ENCODE measurements around the gene GFI1B.
"Not testable (repeated sequence)": the region's sequence is repeated elsewhere in the genome, so short reads cannot be mapped to it uniquely, and the experiment has no call there.

GFI1B gene

DNA sequence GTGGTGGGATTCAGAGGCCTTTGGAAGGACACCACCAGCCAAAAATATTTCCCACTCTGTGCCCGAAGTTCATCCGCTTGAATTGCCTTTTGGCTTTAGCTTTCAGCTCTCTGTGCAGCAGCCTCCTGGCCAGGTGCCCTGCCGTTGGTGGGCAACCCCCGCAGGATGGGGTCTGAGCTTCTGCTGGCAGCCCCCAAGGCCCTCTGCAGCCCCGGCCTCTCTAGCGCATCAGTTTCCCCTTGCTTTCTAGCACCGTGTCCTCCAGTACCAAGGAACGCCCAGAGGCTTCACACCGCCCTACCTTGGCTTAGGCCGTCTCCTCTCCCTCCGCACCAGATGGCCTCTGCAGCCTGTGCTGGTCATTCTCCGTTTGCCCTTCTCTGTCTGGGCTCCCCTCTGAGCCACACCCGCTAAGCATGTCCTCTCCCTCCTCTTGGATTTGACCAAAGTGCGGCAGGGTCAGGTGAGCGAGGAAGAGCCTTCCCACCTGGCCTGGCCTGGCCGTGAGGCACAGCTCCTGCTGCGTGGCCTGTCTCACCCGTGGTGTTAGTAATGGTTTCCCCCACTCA is 29.9 kb upstream of the GFI1B start:
- DNase-seq (no peak), ATAC-seq (replicated peaks) (no peak)
- peaks cover 8 to 19% of the 10 kb centered on the region in 2 donors for H3K4me1 Mint-ChIP-seq
- H3K4me3 Mint-ChIP-seq: no peak overlapping the region
- H3K27me3 Mint-ChIP-seq: peaks cover 4 to 5% of the 10 kb centered on the region in 2 donors
- H3K36me3 Mint-ChIP-seq: no peaks in the 10 kb centered on the region
- no peaks in the 10 kb centered on the region for H3K9me3 Mint-ChIP-seq
- peak overlapping the region; percentile 42 for H3K27ac Mint-ChIP-seq

DNA sequence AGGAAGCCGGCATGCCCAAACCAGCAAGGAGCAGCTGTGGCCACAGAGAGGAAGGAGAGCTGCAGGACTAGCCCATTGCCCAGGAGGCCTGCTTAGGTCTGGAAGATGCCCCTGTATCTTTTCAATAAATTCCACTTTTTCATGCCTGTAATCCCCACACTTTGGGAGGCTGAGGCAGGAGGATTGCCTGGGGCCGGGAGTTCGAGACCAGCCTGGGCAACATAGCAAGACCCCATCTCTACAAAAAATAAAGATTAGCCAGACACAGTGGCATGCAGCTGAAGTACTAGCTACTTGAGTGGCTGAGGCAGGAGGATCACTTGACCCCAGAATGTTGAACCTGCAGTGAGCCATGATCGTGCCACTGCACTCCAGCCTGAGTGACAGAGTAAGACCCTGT is 28.8 kb upstream of the GFI1B start:
- Mint-ChIP-seq H3K27ac (no peak overlapping the region), H3K9me3 (no peaks in the 10 kb centered on the region), H3K27me3 (peaks cover 4 to 5% of the 10 kb centered on the region in 2 donors), H3K36me3 (no peaks in the 10 kb centered on the region), H3K4me3 (no peak overlapping the region), H3K4me1 (peaks cover 5 to 9% of the 10 kb centered on the region in 2 donors)
- no peak for DNase-seq
- ATAC-seq (replicated peaks): no peak

DNA sequence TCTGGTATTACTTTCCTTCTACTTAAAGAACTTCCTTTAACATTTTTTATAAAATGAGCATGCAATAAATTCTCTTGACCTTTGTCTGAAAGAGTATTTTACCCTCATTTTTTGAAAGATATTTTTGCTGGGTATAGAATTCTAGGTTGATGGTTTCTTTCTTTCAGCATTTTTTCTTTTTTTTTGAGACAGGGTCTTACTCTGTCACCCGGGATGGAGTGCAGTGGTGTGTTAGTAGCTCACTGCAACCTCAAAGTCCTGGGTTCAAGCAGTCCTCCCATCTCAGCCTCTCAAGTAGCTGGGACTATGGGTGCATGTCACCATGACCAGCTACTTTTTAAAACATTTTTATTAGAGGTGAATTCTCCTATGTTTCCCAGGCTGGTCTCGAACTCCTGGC is 23.4 kb upstream of the GFI1B start:
- H3K9me3 Mint-ChIP-seq: peaks cover 12 to 17% of the 10 kb centered on the region in 2 donors
- H3K36me3 Mint-ChIP-seq: peaks cover 6 to 8% of the 10 kb centered on the region in 2 donors
- H3K4me3 Mint-ChIP-seq: no peak overlapping the region
- H3K4me1 Mint-ChIP-seq: no peaks in the 10 kb centered on the region
- H3K27me3 Mint-ChIP-seq: peaks cover 7 to 28% of the 10 kb centered on the region in 2 donors
- no peak overlapping the region for H3K27ac Mint-ChIP-seq
- no peak for ATAC-seq (replicated peaks)
- no peak for DNase-seq

DNA sequence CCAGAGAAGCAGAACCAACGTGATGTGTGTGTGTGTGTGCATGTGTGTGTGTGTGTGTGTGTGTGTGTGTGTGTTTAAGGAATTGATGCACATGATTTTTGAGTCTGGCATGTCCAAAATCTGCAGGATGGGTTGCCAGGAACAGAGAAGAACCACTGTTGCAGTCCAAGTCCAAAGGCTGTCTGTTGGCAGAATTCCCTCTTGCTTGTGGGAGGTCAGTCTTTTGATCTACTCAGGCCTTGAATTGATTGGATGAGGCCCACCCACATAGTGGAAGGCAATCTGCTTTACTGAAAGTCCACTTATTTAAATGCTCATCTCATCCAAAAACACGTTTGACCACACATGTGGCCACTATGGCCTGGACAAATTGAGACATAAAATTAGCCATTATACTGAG is 22.7 kb upstream of the GFI1B start:
- no peak for ATAC-seq (replicated peaks)
- H3K4me3 Mint-ChIP-seq: no peak overlapping the region
- peaks cover 12 to 17% of the 10 kb centered on the region in 2 donors for H3K9me3 Mint-ChIP-seq
- no peak for DNase-seq
- H3K27me3 Mint-ChIP-seq: peaks cover 8 to 31% of the 10 kb centered on the region in 2 donors
- H3K27ac Mint-ChIP-seq: no peak overlapping the region
- H3K36me3 Mint-ChIP-seq: peaks cover 6 to 8% of the 10 kb centered on the region in 2 donors
- no peaks in the 10 kb centered on the region for H3K4me1 Mint-ChIP-seq

DNA sequence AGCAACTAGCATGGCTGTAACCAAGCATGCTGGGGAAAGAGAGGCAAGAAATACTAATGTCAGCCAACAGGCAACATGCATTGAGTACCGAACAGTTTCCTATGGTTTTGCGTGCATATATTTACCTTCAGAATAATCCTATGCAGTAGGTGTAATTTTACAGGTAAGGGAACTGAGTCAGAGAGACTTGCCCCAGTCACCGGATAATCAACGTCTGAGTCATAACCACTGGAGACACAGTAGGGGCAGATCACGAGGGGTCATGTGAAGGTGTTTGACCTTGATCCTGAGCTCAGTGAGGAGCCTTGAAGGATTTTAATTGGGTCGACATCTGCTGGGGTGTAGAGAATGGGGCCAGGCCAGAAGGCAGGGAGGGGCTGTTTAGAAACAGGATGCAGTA is 20.7 kb upstream of the GFI1B start:
- H3K9me3 Mint-ChIP-seq: peaks cover 12 to 17% of the 10 kb centered on the region in 2 donors
- no peak for ATAC-seq (replicated peaks)
- peaks cover 6 to 8% of the 10 kb centered on the region in 2 donors for H3K36me3 Mint-ChIP-seq
- DNase-seq: no peak
- no peaks in the 10 kb centered on the region for H3K4me1 Mint-ChIP-seq
- peaks cover 11 to 31% of the 10 kb centered on the region in 2 donors for H3K27me3 Mint-ChIP-seq
- no peak overlapping the region for H3K4me3 Mint-ChIP-seq
- no peak overlapping the region for H3K27ac Mint-ChIP-seq

DNA sequence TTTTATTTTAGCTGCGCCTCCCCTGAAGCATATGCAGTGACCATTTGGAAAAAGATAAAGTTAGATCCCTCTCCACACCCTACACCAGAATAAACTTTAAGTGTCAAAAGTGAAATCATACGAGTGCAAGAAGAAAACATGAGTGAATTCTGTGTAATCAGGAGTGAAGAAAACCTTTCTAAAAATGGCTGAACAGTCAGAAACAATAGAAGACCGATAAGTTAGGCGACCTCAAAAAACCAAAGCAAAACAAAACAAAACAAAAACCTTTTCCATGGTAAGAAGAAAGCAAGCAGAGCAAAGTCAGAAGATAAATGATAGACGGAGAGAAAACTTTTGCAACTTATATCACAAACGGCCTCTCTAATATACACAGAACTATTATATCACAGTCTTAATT is 17.5 kb upstream of the GFI1B start:
- Mint-ChIP-seq H3K4me3 (no peak overlapping the region), H3K27ac (no peak overlapping the region), H3K9me3 (peaks cover 12 to 17% of the 10 kb centered on the region in 2 donors), H3K36me3 (peaks cover 6 to 8% of the 10 kb centered on the region in 2 donors), H3K27me3 (peaks cover 11 to 41% of the 10 kb centered on the region in 2 donors), H3K4me1 (no peaks in the 10 kb centered on the region)
- ATAC-seq (replicated peaks) (no peak), DNase-seq (no peak)

DNA sequence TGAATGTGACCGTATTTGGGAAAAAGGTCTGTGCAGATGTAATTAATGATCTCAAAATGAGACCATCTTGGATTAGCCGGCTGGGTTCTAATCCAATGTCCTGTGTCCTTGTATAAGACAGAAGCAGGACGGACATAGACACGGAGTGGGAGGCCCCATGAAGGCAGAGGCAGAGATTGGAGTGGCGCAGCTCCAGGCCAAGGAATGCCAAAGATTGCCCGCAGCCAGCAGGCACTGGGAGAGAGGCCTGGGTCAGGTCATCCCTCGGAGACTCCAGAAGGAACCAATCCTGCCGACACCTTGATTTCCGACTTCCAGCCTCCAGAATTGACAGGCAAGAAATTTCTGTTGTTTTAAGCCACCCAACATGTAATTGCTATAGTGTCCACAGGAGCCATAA is 13.0 kb upstream of the GFI1B start:
- Mint-ChIP-seq H3K9me3 (no peaks in the 10 kb centered on the region), H3K4me3 (no peak overlapping the region), H3K4me1 (no peaks in the 10 kb centered on the region), H3K36me3 (no peaks in the 10 kb centered on the region), H3K27ac (no peak overlapping the region), H3K27me3 (peaks cover 14 to 20% of the 10 kb centered on the region in 2 donors)
- no peak for ATAC-seq (replicated peaks)
- no peak for DNase-seq

DNA sequence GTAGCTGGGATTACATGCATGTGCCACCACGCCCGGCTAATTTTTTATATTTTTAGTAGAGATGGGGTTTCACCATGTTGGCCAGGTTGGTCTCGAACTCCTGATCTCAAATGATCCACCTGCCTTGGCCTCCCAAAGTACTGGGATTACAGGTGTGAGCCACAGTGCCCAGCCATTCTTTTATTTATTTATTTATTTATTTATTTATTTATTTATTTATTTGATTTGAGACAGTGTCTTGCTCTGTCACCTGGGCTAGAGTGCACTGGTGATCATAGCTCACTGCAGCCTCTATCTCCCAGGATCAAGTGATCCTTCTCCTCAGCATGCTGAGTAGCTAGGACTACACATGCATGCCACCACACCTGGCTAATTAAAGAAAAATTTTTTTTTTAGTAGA is 10.6 kb upstream of the GFI1B start:
- not testable (repeated sequence) for H3K27ac Mint-ChIP-seq; H3K9me3 Mint-ChIP-seq; ATAC-seq (replicated peaks); H3K36me3 Mint-ChIP-seq; DNase-seq; H3K4me3 Mint-ChIP-seq; H3K4me1 Mint-ChIP-seq
- peaks cover 7 to 18% of the 10 kb centered on the region in 2 donors for H3K27me3 Mint-ChIP-seq

DNA sequence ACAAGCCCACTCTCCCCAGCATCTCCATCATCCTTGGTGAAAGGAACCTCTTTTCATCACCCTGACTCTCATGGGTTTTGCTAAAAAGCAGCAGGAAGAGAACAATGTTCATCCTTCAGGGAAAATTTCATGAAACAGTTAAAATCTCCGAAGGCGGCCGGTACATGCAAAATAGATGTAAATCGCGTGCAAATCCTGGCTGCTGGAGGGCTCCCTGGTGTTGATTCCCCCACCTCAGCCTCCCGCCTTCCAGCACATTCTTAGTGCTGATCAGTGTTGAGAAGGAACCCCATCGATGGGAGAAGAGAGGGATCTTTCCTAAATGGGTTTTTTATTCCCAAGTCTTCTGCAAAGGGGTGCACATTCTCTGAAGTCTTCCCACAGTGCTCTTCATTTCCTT is 8.7 kb upstream of the GFI1B start:
- H3K36me3 Mint-ChIP-seq: no peaks in the 10 kb centered on the region
- peaks cover 17 to 30% of the 10 kb centered on the region in 2 donors for H3K27me3 Mint-ChIP-seq
- no peak overlapping the region for H3K27ac Mint-ChIP-seq
- no peak for ATAC-seq (replicated peaks)
- no peak for DNase-seq
- H3K9me3 Mint-ChIP-seq: peaks cover 0 to 3% of the 10 kb centered on the region in 2 donors
- no peak overlapping the region for H3K4me3 Mint-ChIP-seq
- peaks cover 3 to 7% of the 10 kb centered on the region in 2 donors for H3K4me1 Mint-ChIP-seq

DNA sequence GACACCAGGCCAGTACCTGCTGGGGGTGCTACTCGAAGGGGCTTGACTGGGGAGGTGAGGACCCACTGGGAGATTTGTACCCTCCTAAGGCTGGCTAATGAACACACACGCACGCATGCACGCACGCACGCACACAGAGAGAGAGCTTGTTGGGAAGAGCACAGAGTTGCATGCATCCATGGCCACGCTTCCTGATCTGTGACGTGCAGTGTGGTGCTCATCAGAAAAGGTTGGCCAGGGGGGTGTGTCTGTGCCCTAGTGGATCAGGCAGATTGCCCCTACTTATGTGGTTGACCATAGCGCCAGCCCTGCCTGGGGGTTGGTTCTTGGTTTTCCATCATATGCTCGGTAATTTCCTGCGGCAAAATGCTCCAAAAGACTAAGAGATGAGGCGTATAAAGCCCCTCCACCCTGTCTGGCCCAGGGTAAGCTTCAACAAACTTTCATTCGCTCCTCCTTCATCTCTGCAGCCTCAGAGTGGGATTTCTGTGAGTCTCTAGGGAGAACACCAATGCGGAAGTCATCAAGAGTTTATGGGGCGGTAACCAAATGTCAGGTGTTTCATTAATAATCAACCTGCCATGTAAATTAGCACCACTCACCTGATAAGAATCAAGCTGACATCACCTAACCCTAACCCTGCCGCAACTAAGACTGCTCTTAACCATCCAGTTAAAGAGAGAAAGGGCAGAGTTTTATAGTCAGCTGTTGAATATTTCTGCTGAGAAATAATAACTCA is 8.0 kb upstream of the GFI1B start:
- Mint-ChIP-seq H3K4me3 (no peak overlapping the region), H3K9me3 (peaks cover 0 to 3% of the 10 kb centered on the region in 2 donors), H3K36me3 (no peaks in the 10 kb centered on the region), H3K27me3 (peaks cover 17 to 29% of the 10 kb centered on the region in 2 donors), H3K27ac (no peak overlapping the region), H3K4me1 (peaks cover 3 to 7% of the 10 kb centered on the region in 2 donors)
- DNase-seq (no peak), ATAC-seq (replicated peaks) (no peak)

DNA sequence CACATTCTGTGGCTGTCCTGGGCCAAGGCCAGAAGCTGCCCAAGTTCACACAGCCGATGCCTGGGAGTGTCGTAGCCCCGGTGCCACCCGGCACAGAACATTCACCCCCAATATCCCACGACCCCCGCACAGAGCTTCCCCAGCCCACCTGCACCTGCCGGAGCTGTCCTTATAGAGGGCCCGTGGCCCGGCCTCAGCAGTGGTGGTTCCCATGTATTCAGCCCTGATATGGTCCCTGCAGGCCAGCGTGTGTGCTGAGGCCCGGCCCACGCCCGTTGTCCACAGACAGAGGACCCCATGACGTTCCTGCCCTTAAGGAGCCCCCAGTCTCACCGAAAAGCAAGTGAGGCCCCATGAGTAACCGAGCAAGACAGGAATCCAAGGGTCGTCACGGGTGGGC is 5.3 kb upstream of the GFI1B start:
- peaks cover 3 to 17% of the 10 kb centered on the region in 2 donors for H3K4me1 Mint-ChIP-seq
- peaks cover 10 to 26% of the 10 kb centered on the region in 2 donors for H3K27me3 Mint-ChIP-seq
- DNase-seq: no peak
- no peaks in the 10 kb centered on the region for H3K36me3 Mint-ChIP-seq
- ATAC-seq (replicated peaks): no peak
- H3K27ac Mint-ChIP-seq: no peak overlapping the region
- H3K9me3 Mint-ChIP-seq: peaks cover 0 to 3% of the 10 kb centered on the region in 2 donors
- H3K4me3 Mint-ChIP-seq: no peak overlapping the region

DNA sequence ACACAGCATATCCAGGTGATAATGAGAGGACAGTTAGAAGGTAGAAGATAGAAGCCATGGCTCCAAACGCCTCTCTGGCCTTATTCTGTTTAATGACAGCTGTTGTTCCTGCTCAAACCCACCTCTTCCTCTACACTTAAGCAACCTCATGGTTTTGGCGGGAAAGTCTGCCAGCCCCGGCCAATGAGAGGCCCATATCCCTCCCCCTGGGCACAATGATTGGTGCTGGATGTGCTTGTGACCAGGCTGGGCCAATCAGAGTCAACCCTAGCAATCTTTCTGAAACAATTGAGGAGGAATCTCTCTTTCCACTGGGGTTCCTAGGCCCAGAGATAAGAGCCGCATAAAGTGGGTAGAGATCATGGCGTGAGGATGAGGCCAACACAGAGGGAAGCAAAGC is 4.8 kb upstream of the GFI1B start:
- Mint-ChIP-seq H3K4me1 (peaks cover 6 to 22% of the 10 kb centered on the region in 2 donors), H3K27me3 (peaks cover 15 to 32% of the 10 kb centered on the region in 2 donors), H3K36me3 (peaks cover 0 to 2% of the 10 kb centered on the region in 2 donors), H3K27ac (no peak overlapping the region), H3K9me3 (peaks cover 0 to 3% of the 10 kb centered on the region in 2 donors), H3K4me3 (no peak overlapping the region)
- DNase-seq: no peak
- ATAC-seq (replicated peaks): no peak

DNA sequence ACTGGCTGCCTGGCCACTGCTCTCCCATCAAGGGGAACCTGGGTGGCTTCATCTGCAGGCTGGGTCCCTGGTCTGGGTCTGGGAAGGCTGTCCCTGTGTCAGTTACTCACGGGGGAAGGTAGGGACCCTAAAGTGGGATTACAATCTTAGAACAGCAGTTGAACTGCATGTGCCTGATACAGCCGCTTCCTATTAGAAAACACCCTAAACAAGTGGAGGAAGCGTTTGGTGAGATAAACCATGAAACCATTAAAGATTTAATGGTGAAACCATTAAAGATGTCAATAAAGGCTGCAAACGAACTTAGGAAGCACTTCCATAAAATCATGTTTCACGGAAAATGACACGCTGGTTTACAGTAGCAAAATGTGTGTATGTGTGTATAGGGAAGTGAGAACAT is 2.5 kb upstream of the GFI1B start:
- no peak overlapping the region for H3K27ac Mint-ChIP-seq
- H3K27me3 Mint-ChIP-seq: peaks cover 31 to 47% of the 10 kb centered on the region in 2 donors
- peaks cover 0 to 3% of the 10 kb centered on the region in 2 donors for H3K9me3 Mint-ChIP-seq

DNA sequence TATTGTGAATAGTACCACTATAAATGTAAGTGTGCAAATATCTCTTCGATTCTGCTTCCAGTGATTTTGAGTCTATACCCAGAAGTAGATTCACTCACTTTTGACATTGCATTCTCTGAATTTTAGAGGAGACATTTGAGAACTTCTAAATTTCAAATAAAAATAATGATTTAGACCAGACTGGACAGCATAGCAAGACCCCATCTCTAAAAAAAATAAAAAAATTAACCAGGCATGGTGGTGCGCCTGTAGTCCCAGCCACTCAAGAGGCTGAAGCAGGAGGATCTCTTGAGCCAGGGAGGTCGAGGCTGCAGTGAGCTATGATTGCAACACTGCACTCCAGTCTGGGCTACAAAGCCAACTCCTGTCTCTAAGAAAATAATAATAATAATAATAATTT is 1.9 kb upstream of the GFI1B start:
- DNase-seq (no peak), ATAC-seq (replicated peaks) (no peak)
- Mint-ChIP-seq H3K9me3 (peaks cover 0 to 3% of the 10 kb centered on the region in 2 donors), H3K4me1 (peaks cover 13 to 31% of the 10 kb centered on the region in 2 donors), H3K27ac (no peak overlapping the region), H3K27me3 (peaks cover 33 to 53% of the 10 kb centered on the region in 2 donors), H3K4me3 (no peak overlapping the region), H3K36me3 (peaks cover 0 to 2% of the 10 kb centered on the region in 2 donors)

More for the DNA sequence above, 2.5 kb upstream of the GFI1B start:
- H3K36me3 Mint-ChIP-seq: peaks cover 0 to 2% of the 10 kb centered on the region in 2 donors
- no peak overlapping the region for H3K4me3 Mint-ChIP-seq
- ATAC-seq (replicated peaks) (no peak), DNase-seq (no peak)
- H3K4me1 Mint-ChIP-seq: peaks cover 13 to 31% of the 10 kb centered on the region in 2 donors

DNA sequence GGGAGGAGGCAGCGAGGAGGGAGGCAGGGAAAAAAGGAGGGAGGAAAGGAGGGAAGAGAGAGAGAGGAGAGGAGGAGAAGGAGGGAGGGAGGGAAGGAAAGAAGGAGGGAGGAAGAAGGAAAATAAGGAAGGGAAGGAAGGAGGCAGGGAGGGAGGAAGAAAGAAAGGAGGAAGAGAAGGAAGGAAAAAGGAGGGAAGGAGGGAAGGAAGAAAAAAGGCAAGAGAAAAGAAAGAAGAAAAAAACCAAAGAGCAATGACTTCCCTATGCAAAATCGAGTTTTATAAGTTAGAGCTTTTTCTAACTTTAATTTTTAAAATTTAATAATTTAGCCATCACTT is 413 bp upstream of the GFI1B start:
- H3K4me1 Mint-ChIP-seq: peaks cover 17 to 37% of the 10 kb centered on the region in 2 donors
- H3K27me3 Mint-ChIP-seq: peaks cover 43 to 61% of the 10 kb centered on the region in 2 donors
- DNase-seq (no peak), ATAC-seq (replicated peaks) (no peak)
- peaks cover 0 to 2% of the 10 kb centered on the region in 2 donors for H3K36me3 Mint-ChIP-seq
- H3K4me3 Mint-ChIP-seq: no peak overlapping the region
- peaks cover 0 to 3% of the 10 kb centered on the region in 2 donors for H3K9me3 Mint-ChIP-seq
- no peak overlapping the region for H3K27ac Mint-ChIP-seq
